ENCODE results near the gene BEND7.

The BEND7 gene

DNA sequence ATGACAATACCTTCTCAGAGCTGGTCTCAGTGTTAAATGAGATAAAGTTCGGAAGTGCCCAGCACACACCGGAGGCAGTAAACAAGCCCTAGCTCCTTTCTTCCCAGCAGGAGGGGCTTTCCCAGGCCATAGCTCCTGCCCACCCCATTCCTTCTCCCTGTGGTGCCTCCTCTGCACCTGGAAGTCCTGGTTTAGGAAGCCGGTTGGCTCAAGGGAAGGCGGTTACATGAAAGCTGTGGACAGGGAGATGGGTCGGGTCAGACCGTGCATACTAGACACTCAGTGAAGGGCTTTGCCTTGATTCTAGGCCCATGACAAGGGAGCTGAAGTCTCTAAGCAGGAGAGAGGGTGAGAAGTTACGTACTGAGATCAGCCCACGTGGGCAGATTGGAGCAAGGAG lies 8.6 kb downstream of the BEND7 start:
- no peak for DNase-seq

DNA sequence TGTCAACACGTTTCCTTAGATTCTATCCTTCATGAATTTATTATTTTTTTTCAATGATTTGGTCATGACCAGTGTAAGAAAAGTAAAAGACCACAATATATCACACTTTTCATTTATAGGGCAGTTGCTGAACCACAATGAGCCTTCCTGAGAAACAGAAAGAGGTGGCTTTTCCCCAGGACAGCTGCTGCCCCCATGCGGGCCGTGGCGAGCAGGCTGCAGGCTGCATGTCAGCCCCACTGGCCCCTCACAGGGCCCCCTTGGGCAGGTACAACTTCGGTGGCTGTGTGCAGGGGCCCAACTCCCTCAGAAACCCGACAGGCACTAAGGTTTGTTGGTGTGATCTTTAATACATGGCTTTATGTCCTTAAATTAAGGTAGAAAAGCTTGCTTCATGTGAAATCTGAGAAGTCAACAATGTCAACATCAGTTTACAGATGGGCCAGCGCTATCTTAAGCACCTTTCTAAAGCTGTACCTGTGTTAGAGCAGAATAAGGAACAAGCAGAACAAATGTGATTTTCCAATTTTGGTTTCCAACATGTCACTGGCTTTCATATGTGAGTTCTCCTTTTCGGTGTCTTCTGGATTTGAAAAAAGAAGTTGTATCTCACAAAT lies 10.6 kb downstream of the BEND7 start:
- DNase-seq = no peak

DNA sequence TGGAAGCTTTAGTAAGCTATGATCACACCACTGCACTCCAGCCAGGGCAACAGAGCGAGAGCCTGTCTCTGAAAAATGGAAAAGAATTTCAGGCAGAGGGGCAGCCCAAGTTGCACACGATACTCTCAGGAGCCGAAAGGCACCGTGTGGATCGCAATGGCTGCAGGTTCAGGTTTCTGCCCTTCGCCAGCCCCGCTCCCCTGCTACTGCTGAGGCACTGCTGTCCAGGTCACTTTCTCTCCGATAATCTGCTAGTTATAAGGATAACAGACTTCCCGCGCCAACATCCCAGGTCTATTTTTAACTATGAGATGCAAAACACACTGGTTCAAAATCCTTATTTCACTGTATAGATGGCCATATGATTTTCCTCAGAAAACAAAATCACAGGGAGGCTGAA lies 11.1 kb downstream of the BEND7 start:
- no peak for DNase-seq

DNA sequence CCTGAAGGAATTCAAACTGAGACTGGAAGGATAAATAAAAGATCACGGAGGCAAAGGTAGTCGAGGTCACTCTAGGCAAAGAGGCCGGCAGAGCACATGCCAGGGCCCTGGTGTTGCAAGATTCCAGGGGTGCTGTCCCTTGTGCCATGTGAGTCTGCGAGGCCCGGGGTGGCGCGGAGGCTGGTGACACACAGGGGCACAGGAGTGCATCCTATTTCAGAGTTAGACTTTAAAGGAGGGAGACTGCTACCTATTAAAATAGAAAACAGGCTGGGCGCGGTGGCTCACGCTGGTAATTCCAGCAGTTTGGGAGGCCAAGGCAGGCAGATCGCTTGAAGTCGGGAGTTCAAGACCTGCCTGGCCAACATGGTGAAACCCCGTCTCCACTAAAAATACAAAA lies 12.6 kb downstream of the BEND7 start:
- DNase-seq = no peak

DNA sequence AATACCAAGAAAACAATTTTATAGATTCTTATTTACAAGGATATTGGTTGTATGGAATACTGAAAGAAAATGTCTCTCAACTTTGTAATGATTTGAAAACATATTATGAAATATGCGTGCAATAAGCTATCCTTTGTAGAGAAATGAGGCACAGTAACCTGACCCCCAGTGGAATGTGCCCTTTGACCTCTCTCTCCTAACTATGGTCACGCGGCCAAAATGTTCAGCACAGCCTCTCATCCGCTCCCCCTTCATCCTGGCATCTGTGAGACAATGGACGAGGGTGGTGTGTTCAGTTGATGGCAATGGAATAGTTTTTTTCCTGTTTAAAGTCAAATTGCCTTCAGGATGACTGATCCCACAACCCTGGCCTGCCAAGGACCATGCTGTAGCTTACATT lies 13.3 kb downstream of the BEND7 start:
- DNase-seq = no peak

DNA sequence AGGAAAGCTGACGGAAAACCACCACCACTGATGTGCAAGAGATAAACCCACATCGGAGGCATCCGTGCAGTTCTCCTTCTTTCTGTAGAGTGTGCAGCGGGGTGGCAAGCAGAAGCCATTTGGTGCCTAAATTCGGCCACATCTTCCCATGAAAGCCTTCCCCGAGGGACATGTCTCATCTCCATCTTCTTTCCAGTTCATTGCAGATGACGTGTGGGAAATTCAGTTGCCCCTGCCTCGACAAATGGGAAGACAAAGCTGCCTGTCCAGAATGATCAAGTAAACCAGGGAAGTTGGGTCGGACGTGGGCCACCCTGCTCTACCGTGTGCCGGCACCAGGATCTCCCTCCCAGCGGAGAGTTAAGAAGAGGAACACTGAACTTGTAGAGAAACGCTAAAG lies 14.5 kb downstream of the BEND7 start:
- DNase-seq = no peak

DNA sequence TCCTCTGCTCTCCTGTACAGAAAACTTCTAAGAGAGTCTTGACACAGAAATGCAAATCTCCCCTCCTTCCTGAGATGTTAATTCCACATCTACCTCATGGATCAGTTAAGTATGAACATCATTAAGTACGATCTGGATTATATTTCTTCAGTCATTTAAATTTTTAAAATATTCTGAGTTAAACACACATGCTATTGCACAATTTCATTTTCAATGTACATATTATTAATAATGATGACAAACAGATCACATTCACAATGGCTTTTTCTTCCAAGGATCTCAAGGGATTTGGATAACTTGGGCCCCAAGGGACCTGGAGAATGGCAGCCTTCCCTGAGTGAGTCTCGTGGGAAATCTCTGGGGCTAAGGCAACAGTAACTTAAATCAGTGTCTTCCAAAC lies 16.2 kb downstream of the BEND7 start:
- no peak for DNase-seq

DNA sequence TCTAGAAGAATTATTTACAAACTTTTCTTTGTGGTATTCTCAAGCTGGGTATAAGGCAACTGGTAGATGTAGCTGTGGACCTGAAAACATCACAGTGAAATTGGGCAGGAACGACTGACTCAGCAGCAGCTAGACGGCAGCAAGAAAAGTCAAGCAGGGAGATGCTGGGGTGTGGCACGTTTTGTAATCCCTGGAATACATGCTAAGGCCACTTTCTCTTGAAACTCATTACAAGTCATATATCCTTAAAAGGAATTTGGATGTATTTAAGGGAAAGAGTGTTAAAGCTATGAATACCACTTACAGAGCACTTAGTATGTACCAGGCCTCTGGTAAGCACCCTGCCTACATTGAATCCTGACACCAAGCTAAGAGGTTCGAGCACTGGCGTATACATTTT lies 17.4 kb downstream of the BEND7 start:
- no peak for DNase-seq

DNA sequence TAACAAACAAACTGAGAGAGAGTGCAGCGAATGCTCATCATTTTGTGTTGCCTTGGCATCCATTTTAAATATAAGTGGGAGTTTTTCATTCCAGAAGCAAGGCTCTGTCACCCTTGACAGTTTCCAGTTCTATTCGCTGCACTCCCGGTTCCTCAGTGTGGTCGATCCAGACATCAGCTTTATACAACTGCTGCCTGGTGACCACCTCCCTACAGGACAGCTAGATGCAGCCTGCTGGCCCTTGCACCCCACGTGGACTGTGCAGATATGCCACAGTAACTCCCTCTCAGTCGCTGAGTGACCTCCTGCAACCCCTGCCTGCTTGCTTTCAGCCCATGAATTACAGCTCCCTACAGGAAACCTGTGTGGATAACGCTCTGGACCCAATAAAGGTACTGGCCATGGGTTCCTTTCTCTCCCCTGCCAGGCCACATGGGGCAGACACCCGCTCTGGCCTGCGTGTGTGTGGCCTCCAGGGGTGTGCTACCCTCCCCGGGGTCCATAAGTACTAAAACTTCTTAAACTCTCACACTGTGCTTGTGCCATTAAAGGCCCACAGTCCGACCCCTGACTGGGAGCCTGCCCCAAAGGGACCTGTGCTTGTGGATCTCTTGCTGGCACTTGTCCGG lies 23.6 kb downstream of the BEND7 start:
- DNase-seq = no peak

DNA sequence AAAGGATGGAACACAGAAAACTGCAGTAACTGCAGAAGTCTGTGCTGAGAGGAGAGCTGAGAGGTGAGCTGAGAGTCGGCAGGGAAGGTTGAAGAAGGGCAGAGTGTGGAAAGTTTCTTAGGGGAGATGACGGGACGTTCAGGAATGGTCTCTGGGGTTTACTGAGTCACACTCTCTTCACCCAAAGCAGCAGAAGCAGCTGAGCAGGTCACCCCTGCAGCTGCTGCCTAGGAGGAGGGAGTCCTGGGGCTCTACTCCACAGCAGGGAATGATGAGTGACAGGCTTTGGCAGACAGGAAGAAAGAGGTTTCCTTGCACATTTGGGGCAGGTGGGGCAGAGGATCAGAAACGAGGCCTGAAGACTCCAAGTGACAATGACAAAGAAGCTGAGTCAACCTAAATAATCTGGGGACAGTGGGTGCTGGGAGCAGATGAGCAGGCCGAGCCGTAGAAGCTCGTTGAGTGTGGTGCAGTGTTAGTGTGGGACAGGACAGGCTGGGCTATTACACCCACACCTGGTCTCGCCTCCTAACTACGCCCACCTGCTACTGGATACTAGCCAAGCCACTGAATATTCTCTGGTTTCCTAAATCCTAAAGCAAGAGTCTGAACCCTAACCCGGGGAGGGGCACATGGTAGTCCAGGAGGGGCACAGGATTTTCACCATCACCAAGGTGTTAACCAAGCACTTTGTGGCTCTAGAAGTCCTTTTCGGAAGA lies 24.9 kb downstream of the BEND7 start:
- DNase-seq = no peak

DNA sequence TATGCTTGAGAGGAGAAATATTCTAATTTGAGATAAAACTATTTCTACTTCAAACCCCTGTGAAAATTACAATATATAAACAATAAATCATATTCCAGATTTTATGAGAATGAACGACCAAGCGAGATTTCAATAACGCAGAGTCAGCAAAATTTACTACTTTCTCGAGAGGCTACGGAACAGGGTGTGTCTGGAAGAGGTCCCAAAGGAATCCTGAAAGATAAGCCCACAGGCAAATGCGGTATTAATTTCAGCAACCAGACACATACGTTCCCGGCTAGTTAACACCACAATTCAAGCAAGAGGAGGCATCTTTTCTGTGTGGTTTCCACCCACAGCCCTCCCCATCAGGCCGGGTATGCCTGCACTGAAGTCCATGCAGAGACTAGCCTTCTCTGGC lies 26.4 kb downstream of the BEND7 start:
- no peak for DNase-seq

DNA sequence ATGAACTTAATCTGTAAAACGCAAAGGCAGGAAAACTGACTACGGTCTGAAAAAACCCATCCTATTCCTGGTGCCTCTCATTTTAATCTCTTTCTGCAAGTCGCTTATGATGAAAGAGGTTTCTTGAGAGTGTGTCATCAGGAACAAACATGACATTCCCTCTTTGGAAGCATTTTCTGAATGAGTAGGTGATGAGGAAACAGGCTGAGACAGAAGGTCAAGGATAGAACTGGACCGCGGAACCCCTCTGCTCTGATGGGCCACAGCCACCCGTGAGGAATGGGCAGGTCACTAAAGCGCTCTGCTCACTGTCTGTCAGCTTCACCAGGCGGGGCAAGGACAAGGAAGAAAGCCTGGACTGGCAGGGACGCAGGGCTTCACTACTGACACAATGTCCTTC lies 28.6 kb downstream of the BEND7 start:
- no peak for DNase-seq

DNA sequence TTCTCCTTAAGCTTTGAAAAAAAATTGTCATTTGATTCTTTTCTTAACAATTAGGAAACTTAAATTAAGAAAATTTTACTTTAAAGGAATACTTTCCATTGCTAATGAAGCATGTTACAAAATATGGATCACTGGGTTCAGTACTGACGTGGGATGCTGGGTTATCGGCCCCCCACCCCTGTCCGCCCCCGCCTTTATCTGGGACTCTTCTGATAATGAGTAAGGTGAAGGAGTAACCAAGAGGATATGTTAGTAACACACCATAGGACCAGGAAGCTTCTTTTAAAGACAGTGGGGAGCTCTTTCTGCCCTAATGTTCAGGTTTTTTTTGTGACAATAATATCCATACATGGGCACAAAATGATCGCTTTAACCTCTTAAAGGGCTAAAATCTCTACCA lies 29.7 kb downstream of the BEND7 start:
- DNase-seq = no peak

DNA sequence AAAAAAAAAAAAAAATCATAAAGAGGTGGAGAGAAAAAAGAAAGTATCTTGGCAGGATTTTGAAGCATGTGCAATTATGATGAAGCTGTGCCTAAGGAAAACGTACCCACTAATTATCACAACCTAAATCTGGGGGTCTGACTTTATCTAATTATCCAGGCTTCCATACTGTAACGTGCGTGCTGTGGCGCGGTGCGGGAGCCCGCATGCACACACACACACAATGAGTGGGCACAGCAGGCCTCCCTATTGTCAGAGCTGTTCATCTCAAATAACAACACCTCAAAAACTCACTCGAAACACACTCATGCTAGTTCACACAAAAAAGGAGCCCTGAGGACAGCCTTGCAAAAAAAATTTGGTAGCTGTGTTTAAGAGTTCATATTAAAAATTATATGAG lies 31.9 kb downstream of the BEND7 start:
- DNase-seq = no peak

DNA sequence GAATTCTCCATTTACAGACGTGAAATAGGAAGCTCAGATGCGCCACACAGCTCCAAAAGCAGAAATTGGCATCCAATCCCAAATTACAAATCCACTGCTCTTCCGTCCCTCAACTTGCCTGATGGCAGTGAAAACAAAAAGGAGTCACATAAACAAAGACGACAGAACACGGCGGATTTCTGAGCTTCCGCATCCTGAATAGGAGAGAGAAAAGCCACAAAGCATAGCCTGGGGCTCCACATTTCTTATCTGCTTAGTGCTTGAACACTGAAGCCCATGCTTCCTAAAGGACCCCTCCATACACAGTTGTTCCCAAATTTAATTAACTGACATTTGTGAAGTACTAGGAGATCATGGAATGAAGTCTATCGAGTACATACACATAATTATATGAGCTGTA lies 32.6 kb downstream of the BEND7 start:
- no peak for DNase-seq

DNA sequence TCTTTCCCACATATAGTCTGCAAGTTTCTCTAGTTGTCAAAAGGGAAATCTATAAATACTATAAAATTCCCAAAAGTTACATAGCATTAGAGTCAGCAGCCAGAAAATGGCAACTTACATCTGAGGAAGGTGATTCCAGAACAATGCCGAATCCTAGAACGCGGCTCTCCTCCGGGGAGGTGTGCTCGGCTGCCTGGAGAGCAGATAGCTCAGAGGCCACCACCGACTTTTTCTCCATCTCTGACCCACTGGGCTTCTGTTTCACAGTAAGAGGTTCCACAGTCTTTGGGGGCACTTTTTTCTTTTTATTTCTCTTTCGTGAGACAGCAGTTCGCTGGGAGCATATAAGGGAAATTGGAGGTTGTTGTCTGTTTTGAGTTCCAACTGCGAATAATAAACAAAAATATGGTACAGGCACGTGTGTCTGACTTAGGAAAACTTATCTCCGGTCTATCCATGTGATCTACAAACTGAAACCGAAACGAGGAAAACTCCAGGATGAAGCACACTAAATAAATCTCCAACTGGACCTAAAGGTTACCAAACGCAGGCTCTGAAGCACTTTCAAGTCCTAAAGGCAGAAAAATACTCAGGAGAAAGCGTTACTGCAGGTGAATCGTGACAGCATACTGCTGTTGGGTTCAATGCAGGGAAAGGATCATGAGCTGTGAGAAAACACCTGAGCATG lies 36.2 kb downstream of the BEND7 start:
- no peak for DNase-seq

DNA sequence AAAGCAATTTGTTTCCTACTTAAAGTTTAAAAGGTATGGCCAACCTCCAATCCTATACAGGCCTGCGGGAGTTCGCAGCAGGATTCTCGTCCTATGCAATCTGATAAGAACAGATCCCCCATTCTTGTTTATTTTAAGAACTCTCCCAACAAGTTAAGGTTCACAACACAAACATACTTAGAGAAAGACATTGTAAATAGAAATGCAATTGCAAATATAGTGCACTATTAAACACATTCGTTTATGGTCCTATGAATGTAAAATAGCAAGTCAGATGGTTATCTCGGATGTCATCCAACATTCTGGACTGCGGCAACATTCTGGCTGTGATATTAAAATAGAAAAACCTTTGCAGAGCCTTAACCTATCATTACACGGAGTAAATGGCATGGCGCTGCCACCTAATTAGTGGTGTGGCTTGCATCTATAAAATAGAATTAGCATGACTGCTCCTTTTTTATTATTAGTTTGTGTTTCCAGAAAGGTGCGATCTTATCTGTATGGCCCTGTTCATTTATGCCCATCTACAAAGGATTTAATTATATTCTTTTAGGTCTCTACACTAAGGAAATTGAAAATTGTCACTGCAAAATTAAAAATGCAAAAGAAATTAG lies 37.0 kb downstream of the BEND7 start:
- no peak for DNase-seq

DNA sequence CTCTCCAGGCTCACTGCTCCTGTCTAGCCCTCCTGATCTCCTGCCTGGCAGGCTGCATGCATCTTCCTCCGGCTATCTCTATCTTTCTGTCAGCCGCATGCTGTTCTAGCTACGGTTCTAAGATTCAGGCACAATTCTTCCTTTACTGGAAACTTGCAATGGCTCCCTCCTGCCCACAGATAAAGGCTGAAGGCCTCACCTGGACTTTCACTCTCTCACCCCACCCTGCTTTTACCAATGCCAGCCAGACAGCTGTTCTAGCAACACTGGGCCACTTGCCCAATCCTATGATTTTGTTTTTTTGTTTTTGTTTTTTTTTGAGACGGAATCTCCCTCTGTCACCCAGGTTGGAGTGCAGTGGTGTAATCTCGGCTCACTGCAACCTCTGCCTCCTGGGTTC lies 38.3 kb downstream of the BEND7 start:
- DNase-seq = no peak

DNA sequence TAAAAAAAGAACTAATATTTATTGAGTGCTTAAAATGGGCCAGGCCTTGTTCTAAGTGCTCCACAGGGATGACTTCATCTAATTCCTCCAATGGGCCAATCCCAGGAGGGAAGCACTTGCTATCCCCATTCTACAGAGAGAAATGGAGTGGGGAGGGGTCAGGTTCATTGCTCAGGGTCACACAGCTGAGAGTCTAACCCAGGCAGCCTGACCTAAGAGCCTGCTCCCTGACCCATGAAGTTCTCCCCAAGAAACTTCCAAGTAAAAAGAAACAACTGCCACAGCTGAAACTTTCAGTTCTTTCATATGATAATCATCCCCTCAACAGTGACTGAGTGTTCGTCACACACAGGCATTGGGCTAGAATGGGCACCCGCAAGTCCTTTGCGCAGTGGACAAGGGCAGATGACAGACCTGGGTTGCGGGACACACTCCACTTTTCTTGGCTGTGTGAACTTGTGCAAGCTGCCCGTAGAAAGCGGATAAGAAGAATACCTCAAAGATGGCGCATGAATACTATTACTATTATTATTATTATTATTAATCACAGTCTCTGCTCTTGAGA lies 39.7 kb downstream of the BEND7 start:
- DNase-seq = no peak

DNA sequence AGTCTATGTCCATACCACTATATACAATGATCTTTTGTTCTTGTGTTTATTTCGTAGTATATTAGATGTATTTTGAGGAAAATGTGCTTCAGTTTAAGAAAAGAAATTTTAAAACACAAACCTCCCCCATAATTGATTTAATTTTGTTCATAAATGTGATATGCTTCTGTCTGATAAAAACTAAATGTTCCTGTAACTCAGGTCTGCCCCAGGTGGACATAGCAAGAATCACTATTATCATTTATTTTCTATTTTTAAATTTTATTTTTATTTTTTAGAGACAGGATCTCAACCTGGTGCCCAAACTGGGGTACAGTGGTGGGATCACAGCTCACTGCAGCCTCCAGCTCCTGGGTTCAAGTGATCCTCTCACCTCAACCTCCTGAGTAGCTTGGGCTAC lies 43.2 kb downstream of the BEND7 start:
- no peak for DNase-seq

DNA sequence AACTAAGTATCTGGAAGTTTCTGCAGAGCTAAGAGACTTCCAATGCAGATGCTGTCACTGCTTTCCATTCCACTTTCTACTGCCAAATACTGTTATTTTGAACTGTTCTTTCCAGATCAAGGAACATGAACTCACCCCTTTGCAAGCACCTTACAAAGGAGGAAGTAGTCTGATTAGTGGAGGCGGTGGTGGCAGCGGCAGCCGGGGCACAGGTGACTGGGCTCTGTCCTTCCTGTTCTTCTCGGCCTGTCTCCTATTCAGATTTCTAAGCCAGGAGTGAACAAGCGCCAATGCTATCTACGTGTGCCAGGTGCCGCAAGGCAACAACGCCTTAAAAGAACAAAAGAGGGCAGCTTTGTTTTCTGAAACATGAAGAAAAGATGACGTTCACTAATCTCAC lies 44.9 kb downstream of the BEND7 start:
- DNase-seq = no peak

DNA sequence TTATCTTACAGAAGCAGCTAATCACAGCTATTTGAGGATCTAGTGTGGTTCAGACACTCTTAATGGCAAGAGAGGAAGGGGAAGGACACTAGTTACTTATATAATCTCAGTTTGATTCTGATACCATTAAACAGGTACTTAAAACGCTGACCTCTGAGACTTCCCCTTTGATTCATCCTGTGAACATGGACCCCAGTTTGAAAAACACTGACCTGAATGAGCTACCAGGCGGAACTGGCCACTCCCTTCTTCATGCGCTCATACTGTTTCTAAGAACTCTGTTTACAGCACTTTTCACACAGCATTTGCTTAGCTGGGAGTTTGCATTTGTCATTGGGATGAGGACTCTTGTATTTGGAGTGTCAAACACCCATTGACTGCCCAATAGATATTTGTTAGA lies 45.7 kb downstream of the BEND7 start:
- DNase-seq = no peak

DNA sequence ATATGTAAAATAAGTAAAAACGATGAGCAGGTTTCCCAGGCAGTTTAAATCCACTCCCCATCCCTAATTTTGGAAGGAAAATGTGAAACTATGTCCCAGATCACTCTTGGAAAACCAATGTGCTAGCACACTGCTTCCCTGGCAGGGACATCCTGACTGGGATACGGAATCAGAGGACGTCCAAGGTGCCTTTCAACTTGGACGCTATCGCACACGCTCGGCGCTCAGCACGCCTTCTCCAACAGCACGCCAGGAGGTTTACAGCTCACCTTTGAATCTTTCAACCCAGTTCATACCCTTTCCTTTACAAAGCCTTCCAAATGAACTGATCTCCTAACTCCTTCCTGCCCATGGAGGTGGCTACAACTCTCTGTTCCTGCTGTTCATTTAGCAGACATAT lies 47.1 kb downstream of the BEND7 start:
- DNase-seq = no peak
